AG04449 (cell line): ENCODE data around the gene FRMD3.

Experiments
- CTCF ChIA-PET: fragments of 350-600 bp; formaldehyde crosslinking; extraction: SDS; loops from one replicate; lab custom pipeline; 2021; ENCODE audit warnings: antibody characterized with exemption; lab: Yijun Ruan, JAX
- POLR2A ChIA-PET: fragments of 400-600, 350-600 bp; formaldehyde crosslinking; extraction: SDS; loops from one replicate; lab custom pipeline; 2020; ENCODE audit warnings: antibody characterized with exemption, inconsistent platforms; lab: Yijun Ruan, JAX
- DNase-seq: peaks from one replicate; pipeline ENCODE4 v3.0.0-alpha.2; 2010; ENCODE audit warnings: low read depth, low spot score
- H3K4me3 ChIP-seq: 2 replicates; pipeline ENCODE4 v1.5.1; 2011; ENCODE audit warnings: low read depth, mild to moderate bottlenecking, control low read depth, low read length
- CTCF ChIP-seq: IDR thresholded peaks from one replicate; pipeline ENCODE4 v1.5.1; 2011; ENCODE audit warnings: mild to moderate bottlenecking, moderate library complexity, low read length, control low read depth, inconsistent platforms; ENCODE audit not compliant: insufficient read depth; ENCODE audit errors: missing control alignments

The FRMD3 gene

GRCh38 chr9:83238871-83239640 is 299.1 kb downstream of the FRMD3 start:
- ChIA-PET CTCF (interaction anchor here (1.0 to 1.5 kb wide), 3 partner anchors 8 to 18 kb away, joined by 3 to 4 read pairs (median 3); no protein-coding TSS in a partner anchor), POLR2A (no interaction called here)
- DNase-seq = no peak

GRCh38 chr9:83236029-83236696 is 302.0 kb downstream of the FRMD3 start:
- no peak for DNase-seq
- POLR2A ChIA-PET = no interaction called here
- H3K4me3 ChIP-seq = no peak overlapping the region
- CTCF ChIA-PET = no interaction called here
- TF ChIP-seq CTCF = no peak

More at GRCh38 chr9:83238871-83239640, 299.1 kb downstream of the FRMD3 start:
- no peak overlapping the region for H3K4me3 ChIP-seq
- no peak for TF ChIP-seq CTCF

- TF ChIP-seq CTCF = no peak
- ChIA-PET POLR2A (no interaction called here), CTCF (no interaction called here)
Observed at GRCh38 chr9:83235526-83235925, 302.7 kb downstream of the FRMD3 start.

GRCh38 chr9:83234541-83234940 is 303.7 kb downstream of the FRMD3 start:
- ChIA-PET CTCF (no interaction called here), POLR2A (no interaction called here)
- DNase-seq = no peak
- TF ChIP-seq CTCF = no peak
- no peak overlapping the region for H3K4me3 ChIP-seq

More at GRCh38 chr9:83235526-83235925, 302.7 kb downstream of the FRMD3 start:
- no peak for DNase-seq
- H3K4me3 ChIP-seq = no peak overlapping the region

GRCh38 chr9:83233647-83234046 is 304.6 kb downstream of the FRMD3 start:
- CTCF ChIA-PET = interaction anchor here (1.3 kb wide), 1 partner anchor 14 kb away, joined by 3 read pairs; no protein-coding TSS in a partner anchor

More at GRCh38 chr9:83233647-83234046, 304.6 kb downstream of the FRMD3 start:
- no peak for TF ChIP-seq CTCF
- POLR2A ChIA-PET = no interaction called here
- no peak for DNase-seq
- no peak overlapping the region for H3K4me3 ChIP-seq
